ENCODE measurements around the gene SKAP1.

GRCh38 chr17:48261297-48261880, 168.6 kb downstream of the SKAP1 start:
- TF ChIP-seq TAF1 (IDR thresholded peaks at IDR 0.05; ENCODE audit: low read depth, low read length) (no peak), POLR2A (IDR thresholded peaks at IDR 0.05; ENCODE audit: low read depth, low read length) (no peak), POLR2AphosphoS5 (IDR thresholded peaks at IDR 0.05; ENCODE audit: low read depth, low read length) (no peak)
